IPS-NIHi7 (cell line): ENCODE results near the gene MYO1D.
A peak's percentile ranks its signal among the peaks of the same experiment; 100 is the strongest.
"Not testable (repeated sequence)": the region's sequence is repeated elsewhere in the genome, so short reads cannot be mapped to it uniquely, and the experiment has no call there.

Experiments used
- DNase-seq: peaks from one replicate; pipeline ENCODE4 v3.0.0; 2012; ENCODE audit warnings: mixed read lengths; ENCODE audit errors: extremely low spot score

Gene MYO1D

DNA sequence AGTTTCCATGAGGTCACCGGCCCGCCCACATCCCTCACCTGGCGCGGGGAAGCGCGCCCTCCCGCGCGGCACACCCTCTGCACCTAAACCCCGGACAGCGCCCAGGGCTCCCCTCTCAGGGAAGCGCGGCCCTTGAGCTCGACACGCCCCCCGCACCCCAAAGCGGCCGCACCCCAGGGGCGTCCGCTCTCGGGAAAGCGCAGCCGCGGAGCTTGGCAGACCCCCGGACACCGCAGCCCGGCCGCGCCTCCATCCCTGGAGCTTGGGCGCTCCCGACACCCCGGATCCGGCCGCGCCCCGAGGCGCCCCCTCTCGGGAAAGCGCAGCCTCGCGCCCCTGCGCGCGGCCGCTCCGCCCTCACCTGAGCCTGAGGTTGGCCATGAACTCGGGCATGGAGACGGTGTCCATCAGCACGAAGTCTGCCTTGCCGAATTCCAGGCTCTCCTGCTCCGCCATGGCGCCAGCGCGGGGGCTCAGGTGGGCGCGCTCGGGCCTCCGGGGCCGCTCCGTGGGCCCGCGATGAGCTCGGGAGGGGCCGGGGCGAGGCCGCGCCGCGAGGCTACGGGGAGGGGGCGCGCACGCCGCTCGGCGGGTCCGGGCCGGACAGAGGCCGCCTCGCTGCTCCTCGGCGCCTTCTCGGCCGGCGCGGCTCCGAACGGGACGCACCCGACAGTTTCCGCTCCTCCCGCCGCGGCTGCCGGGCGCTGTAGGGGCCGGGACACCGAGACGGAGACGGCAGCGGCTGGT, at the start of gene MYO1D:
TSS of gene MYO1D (minus strand) at position 708 of the 747 bp plus-strand sequence. CDS start at position 456, 252 bp downstream.
- DNase-seq = peak; percentile 51

DNA sequence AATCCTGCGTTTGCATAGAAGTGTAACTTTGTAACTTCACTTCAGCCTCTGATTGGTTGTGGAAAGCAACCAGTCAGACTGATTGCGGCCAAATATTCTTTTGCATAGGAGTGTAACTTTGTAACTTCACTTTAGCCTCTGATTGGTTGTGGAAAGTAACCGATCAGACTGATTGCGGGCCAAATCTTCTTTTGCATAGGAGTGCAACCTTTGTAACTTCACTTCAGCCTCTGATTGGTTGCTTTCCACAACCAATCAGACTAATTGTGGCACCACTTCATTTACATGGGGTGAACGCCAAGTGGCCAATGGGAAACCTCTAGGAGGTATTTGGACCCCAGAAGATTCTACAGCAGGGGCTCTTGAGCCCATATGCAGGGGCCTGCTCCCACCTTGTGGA, 49.3 kb upstream of the MYO1D start:
- DNase-seq = no peak

DNA sequence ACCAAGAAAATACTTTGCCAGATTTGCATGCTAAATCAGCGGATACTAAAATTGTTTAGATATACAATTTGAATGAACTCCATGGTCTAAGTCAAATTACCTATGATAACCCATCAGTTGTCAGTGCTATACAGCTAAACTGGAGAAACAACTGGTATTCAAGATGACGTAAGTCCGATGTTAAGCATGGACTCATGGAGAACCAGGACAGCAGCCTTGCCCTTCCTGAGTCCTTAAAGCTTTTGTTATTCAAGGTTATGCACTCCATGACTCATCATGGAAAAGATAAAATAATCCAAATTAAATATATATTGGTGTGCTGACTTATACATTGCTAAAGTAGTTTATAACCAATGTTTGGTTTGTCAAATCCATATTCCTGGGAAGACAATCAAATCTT, 47.0 kb upstream of the MYO1D start:
- not testable (repeated sequence) for DNase-seq

DNA sequence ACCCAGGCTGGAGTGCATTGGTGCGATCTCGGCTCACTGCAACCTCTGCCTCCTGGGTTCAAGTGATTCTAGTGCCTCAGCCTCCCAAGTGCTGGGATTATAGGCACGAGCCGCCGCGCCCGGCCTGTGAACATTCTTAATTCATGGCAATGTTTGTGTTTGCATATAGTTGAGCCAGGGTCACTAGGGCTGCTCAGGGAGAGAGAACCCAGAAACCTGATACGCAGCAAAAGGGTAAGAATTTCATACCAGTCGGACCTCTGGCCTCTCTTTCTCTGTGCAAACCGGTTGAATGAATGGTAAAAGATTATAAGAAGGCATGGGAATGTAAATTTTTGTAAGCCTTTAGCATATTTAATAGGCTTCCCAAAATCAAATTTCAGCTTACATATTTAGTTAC, 44.1 kb upstream of the MYO1D start:
- DNase-seq = no peak

DNA sequence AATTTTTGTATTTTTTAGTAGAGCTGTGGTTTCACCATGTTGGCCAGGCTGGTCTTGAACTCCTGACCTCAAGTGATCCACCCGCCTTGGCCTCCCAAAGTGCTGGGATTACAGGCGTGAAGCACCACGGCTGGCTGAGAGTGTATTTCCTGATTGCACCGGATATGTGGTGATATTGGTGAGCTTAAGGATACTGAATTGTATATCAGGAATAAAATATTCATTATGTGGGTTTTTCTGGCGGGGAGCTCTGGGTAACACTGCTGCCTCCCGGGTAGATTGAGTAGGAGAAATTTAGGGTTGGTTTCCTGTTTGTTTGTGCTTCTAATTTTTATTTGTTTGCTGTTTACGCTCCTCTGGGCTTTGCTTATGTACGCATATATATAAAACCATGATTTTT, 43.4 kb upstream of the MYO1D start:
- DNase-seq = no peak

DNA sequence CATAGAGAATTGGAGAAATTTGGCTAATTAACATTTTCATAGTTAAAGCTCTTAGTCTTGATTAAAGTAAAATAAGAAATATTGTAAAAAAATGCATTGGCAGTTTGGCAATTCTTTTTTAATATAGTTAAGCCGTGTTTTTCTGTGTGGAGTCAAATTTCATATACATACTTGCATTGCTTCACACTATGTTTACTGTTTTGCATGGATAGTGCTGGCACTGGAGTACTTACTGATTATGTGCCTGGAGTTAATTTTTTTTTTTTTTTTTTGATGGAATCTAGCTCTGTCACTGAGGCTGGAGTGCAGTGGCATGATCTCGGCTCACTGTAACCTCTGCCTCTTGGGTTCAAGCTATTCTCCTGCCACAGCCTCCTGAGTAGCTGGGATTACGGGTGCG, 43.0 kb upstream of the MYO1D start:
- DNase-seq = not testable (repeated sequence)

DNA sequence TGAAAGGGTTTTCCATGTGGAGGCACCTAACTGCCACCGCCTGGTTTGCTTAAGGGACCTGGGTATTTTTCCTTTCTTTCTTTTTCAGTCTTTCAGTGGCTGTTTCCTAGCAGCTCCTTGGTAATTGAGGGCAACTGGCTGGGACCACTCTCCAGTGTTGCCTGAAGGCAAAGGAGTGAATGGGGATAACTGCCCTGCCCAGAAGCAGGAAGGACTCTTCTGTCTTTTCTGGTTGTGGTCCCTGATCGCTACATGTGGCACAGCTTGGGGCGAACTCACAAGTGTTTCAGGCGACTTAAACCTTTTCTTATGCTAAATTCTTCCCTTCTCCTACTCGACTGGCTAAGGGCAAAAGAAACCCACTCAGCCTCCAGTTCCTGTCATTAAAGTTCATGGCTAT, 40.9 kb upstream of the MYO1D start:
- DNase-seq = no peak

DNA sequence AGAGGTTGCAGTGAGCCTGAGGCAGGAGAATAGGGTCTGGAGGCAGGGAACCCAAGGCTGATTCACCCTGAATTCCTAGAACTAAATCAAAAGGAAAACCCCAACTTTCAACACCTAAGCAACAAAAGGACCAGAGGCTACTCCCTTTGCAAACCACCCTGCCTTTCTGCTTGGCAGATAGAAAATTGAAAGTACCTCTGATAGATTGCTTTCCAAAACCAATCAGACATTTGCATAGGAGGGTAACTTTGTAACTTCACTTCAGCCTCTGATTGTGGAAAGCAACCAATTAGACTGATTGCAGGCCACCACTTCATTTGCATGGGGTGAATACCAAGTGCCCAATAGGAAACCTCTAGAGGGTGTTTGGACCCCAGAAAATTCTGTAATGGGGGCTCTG, 40.2 kb upstream of the MYO1D start:
- no peak for DNase-seq

DNA sequence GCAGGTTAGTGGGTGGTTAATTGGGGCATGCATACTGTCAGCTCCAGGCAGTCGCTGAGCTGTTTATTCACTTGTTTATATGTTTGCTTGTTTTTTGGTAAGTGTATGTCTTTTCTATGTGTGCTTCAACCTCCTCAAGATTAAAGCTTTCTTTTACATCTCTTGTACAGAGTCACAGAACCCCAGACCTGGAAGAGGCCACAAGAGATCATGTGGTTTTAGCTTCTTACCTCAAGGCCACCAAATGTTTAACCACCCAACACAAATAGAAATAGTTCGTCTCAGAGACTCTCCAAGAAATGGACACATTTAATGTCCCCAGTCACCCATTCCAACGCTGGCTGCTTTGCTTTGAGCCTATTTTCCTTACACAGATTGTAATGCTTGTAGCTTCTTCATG, 39.2 kb upstream of the MYO1D start:
- no peak for DNase-seq

DNA sequence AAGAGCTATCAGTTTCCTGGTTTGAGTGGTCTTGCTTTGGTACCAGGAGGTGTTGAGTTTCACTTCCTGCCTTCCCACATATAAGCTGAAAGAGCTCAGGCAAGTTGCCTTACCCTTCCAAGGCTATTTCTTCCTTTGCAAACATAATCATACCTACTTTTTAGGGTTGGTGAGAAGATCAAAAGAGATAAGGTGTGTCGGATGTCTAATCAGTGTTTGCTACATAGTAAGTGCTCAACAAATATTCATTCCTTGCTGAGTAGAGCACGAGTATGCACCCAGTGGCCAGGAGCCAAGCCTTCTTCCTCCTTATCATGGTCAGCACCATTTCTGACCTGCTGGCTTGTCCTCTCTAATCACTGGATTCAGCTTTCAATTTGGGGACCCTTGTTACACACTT, 38.3 kb upstream of the MYO1D start:
- DNase-seq = no peak

DNA sequence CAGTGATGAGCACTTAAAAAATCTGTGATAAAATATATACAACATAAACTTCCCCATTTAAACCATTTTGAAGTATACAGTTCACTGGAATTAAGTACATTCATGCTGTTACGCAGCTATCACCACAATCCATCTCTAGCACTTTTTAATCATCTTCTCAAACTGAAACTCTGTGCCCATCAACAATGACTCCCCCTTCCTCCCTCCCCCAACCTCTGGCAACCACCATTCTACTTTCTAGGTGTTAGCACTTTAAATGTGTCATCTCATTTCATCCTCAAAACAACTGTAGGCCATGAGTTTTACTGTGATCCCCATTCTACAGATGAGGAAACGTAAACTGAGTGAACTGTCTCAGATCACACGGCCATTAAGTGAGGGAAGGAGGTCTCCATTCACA, 37.3 kb upstream of the MYO1D start:
- no peak for DNase-seq

DNA sequence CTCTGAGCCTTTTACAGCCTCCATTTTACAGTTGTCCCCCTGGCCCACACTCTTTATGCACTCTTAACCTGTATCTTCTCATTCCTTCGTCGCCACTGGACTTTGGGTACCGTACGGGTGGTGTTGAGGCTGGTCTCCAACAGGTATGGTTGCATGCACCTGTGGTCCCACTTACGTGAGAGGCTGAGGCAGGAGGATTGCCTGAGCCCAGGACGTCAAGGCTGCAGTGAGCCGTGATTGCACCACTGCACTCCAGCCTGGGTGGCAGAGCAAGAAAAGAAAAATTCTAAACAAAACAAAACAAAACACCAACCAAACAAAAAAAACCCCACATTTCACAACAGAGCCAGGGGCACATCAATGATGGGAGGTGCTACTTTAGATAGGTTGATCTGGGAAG, 36.7 kb upstream of the MYO1D start:
- DNase-seq = no peak

DNA sequence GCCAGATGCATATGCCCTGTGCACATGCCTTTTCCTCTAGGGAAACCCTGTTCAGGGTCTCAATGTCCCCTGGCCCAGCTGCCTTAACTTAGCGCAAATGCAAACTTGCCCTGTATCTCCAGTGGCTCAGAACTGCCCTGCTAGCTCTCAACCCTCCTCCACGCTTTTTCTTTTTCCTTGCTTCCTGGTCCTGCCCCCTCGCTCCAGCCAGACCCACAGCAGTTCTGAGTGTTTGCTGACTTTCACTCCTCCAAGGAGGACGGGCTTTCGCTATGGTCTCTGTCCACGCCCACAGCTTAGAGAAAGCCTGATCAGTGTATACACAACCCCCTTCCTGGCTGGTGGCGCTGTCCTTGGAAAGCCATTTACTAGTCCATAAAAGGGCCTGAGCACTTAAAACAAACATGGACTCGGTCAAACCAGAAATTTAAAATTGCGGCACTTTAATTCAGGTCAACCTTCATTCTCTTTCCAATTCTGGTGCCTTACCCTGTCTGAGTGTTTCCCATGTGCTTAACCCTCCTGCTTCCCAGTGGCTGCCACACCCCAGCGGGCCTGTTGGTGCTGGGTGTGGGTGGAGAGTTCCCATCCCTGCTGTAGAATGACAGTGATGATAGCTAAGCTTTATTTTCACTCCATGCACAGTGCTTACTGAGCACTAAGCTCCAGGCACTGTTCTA, 35.4 kb upstream of the MYO1D start:
- DNase-seq = peak; percentile 51

DNA sequence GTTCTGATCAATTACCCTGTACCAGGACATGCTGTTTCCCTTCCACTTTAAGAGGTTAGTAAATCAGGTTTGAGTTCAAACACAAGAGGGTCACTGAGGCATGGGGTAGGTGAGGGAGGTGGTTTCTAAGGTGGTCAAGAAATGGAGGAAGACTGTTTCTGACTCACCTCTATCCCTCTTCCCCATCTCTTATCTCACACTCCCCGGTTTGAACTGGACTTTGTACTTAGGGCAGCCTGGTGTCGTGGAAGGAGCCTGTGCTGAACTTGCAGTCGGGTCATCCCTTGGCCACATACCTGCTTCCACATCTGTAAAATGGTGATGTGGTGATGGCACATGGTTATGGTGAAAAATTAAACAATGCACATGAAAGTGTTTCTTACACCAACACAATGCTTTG, 33.8 kb upstream of the MYO1D start:
- no peak for DNase-seq

DNA sequence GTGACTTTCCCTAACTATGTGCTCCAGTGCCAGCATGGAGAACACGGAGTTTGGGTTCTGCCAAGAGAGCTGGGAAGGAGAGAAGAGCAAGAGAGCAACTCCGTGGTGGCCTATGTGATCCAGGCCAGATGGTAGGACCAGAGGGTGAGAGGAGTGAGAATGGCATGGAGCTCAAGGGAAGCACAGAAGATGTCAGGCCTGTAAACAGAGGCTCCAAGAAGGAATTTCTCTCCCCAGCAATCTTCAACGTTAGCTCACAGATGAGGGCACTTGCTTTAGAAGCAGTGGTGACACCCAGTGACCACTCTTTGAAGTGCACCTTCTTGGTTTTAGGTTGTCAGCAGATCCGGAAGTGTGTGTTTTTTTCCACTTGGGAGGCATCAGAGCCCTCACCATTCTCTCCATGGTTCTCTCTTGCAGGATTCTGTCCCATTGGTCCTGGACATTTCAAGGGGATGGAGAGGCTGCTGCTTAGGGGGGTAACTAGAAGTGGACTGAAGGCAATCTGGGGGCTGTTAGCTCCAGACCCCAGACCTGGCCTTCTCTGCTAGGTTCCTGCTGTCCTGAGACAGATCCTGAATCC, 33.0 kb upstream of the MYO1D start:
- peak; percentile 84 for DNase-seq

DNA sequence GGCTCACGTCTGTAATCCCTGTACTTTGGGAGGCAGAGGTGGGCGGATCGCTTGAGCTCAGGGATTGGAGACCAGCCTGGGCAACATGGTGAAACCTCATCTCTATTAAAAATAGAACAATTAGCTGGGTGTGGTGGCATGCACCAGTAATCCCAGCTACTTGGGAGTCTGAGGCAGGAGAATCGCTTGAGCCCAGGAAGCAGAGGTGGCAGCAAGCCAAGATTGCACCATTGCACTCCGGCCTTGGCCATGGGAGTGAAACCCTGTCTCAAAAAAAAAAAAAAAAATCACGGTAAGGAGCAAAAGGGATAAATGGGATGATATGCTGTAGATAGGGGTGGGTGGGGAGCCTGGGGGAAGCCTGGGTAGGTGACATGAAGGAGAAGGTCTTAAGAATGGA, 30.7 kb upstream of the MYO1D start:
- DNase-seq = no peak

DNA sequence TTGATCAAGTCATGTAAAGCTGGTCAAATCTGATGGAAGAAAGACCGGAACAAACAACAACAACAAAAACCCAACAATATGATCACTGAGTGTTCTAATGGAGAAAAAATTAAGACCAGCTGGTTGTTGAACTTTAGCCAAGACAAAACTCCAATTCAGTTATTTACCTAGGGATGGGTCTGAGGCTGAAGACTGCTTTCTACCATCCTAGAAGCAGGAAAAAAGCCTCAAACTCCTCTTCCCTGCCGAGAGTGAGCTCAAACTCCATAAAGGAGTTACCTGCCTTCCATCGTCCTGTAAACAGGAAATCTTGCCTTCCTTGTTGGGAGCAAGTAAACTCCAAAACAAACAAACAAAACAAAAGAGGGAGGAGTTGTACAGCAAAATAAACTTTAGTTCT, 28.0 kb upstream of the MYO1D start:
- DNase-seq = no peak

DNA sequence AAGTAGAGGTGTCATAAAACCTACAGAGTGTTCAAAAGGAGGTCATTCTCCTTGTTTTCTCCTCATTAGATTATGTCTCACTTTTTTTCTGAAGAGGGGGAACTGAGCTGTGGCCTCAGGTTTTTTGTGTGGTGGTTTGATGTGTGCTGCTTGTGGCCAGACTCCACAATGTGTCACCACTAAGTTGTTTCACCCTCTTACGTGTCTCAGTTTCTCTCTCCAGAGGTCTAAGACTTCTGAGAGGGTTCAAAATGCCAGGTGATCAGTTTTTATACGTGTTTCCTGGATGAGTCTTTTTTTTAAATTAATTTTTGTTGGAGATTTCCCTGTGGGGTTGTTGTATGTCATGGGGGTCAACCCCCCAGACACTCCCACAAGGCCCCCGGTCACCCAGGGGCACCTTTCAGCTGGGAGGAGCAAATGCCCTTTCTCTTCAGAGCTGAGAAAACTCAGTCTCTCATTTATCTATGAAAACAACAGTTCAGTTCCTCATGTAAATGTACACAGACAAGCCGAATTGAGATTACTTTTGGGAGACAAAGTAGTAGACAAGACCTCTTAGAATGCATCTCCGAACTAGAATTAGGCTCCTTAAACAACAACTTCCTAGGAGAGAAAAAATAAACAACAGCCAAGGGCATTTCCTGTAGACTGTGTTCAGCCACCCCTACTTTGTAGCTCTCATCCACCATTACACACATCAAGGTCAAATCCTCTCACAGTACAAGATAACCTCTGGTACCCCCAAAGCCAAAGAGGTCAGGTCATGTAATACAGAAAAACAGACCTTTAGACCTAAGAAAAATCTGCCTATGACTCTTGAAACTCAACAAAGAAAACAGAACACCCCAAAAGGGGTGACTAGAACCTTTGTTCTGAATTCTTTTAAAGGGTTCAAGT, 27.1 kb upstream of the MYO1D start:
- no peak for DNase-seq

DNA sequence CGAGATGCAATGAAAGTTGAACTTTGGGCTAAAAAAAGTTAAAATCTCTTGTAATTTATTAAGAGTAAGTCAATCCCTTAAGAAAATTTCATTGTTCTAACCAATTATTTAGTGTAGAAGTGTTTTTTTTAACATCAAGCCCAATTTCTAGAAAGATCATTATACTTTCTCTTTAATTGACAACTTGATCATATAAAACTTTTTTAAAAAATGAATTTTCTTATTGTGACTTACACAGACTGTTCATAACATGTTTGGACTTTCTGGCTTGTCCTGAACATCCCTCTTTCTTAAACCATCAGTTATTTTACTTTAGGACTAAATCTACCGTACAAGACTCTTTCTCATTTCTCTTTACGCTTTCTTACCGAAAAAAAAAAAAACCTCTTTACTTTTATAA, 24.8 kb upstream of the MYO1D start:
- DNase-seq = no peak

DNA sequence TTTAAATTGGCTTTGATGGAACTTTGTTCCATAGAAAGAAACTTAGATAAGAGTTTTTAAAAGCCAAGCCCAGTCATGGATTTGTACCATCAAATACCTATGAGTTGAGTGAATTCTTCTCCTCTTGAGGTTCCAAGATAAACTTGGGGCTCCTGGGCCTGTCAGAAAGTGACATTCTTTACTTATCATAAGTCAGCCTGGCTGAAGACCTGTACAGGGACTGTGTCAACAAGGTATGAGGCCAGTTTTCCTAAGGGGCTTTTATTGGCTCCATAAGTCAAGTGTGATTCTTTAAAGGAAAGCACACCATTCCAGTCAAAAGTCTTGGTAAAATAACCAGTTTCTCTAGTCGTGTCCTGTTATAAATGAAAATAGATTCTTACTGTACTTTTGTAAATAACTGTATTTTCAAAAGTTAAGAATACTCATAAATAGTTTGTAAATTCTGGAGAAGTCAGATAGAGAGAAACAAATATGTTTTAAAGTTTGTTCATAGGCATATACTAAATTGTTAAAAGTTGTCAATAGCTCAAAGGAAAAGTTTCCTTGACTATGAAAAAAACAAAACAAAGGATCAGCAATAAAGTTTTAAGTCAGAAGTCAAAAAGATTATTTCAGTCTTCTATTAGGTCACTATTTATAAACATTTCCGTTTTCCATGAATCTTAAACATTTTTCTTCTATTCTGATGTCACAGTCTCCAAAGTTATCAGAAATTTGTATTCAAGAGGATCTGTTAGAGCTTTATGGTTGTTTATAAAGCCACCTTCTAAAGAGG, 22.5 kb upstream of the MYO1D start:
- no peak for DNase-seq

DNA sequence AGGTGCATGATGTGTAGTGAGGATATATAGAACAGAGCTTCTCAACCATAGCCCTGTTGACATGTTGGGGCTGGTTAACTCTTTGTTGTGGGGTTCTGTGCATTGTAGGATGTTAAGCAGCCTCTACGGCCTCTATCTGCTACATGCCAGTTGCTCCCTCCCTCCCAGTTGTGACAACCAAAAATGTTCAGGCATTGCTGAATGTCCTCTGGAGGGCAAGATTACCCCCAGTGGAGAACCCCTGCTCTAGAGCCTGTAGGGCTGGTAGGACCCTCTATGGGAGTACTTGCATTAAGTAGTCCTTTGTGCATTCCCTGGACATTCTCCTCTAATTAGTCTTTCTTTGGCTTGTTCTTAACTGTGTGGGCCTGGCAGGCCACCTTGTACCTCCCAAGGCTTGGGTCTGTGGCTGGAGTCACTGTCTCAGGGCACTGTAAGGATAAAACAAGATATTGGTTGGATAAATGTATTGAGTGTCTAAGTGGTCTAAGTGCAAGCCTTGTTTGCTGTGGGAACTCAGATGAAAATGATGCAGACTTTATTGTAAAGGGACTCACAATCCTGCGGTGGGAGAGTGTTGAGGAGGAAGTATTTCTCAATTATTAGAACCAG, 19.8 kb upstream of the MYO1D start:
- DNase-seq = no peak
